H9 (cell line): Measurements from ENCODE around the gene LPP. TPM values are rescaled to one million over a fixed set of nuclear protein-coding genes. Genes with fewer than 3 reads are reported as not detected.

Experiments
- DNase-seq: peaks from one replicate; pipeline ENCODE4 v3.0.0-alpha.2; 2017
- H2AFZ ChIP-seq: one replicate; pipeline ENCODE4 v1.6.1; 2013; ENCODE audit warnings: mild to moderate bottlenecking, low read length, control low read depth, moderate library complexity
- H2AK5ac ChIP-seq: 2 replicates; pipeline ENCODE4 v1.6.1; 2013; ENCODE audit warnings: low read length, control low read depth, mixed read lengths; ENCODE audit not compliant: insufficient read length
- H2BK120ac ChIP-seq: one replicate; pipeline ENCODE4 v1.6.1; 2013; ENCODE audit warnings: low read depth, mild to moderate bottlenecking, low read length, control low read depth, inconsistent platforms; ENCODE audit not compliant: poor library complexity, severe bottlenecking
- H2BK12ac ChIP-seq: 2 replicates; pipeline ENCODE4 v1.6.1; 2013; ENCODE audit warnings: low read length, control low read depth, mixed read lengths, low read depth; ENCODE audit not compliant: insufficient read length
- H2BK15ac ChIP-seq: 2 replicates; pipeline ENCODE4 v1.6.1; 2013; ENCODE audit warnings: low read depth, low read length, control low read depth
- H2BK20ac ChIP-seq: one replicate; pipeline ENCODE4 v1.6.1; 2013; ENCODE audit warnings: low read depth, mild to moderate bottlenecking, low read length, control low read depth, inconsistent platforms; ENCODE audit not compliant: poor library complexity, severe bottlenecking
- H2BK5ac ChIP-seq: 2 replicates; pipeline ENCODE4 v1.6.1; 2013; ENCODE audit warnings: low read length, control low read depth, mixed read lengths; ENCODE audit not compliant: insufficient read length
- H3K14ac ChIP-seq: 2 replicates; pipeline ENCODE4 v1.6.1; 2013; ENCODE audit warnings: low read length, control low read depth; ENCODE audit not compliant: insufficient read depth
- H3K18ac ChIP-seq: 2 replicates; pipeline ENCODE4 v1.6.1; 2013; ENCODE audit warnings: low read depth, mild to moderate bottlenecking, mixed read lengths, low read length, control low read depth; ENCODE audit not compliant: insufficient read length
- H3K23ac ChIP-seq: 2 replicates; pipeline ENCODE4 v1.6.1; 2013; ENCODE audit warnings: low read length, control low read depth, mixed read lengths, low read depth; ENCODE audit not compliant: insufficient read length
- H3K23me2 ChIP-seq: 2 replicates; pipeline ENCODE4 v1.6.1; 2013; ENCODE audit warnings: low read depth, mild to moderate bottlenecking, mixed read lengths, low read length, control low read depth; ENCODE audit not compliant: insufficient read length, poor library complexity, severe bottlenecking
- H3K27ac ChIP-seq: 2 replicates; pipeline ENCODE4 v1.5.1; 2013; ENCODE audit warnings: low read length, control low read depth, mixed read lengths, low read depth; ENCODE audit not compliant: insufficient read length
- H3K27me3 ChIP-seq: 2 replicates; pipeline ENCODE4 v1.6.1; 2013; ENCODE audit warnings: low read length, control low read depth, inconsistent platforms; ENCODE audit not compliant: insufficient read depth
- H3K4ac ChIP-seq: 2 replicates; pipeline ENCODE4 v1.6.1; 2013; ENCODE audit warnings: low read depth, mild to moderate bottlenecking, control low read depth, inconsistent platforms, low read length, moderate library complexity
- H3K4me1 ChIP-seq: 2 replicates; pipeline ENCODE4 v1.6.1; 2013; ENCODE audit warnings: low read length, control low read depth, inconsistent platforms; ENCODE audit not compliant: insufficient read depth
- H3K4me2 ChIP-seq: 2 replicates; pipeline ENCODE4 v1.6.1; 2013; ENCODE audit warnings: low read length, control low read depth, mixed read lengths; ENCODE audit not compliant: insufficient read length, insufficient read depth
- H3K56ac ChIP-seq: 2 replicates; pipeline ENCODE4 v1.6.1; 2013; ENCODE audit warnings: low read depth, mild to moderate bottlenecking, mixed read lengths, low read length, control low read depth; ENCODE audit not compliant: insufficient read length
- H3K79me1 ChIP-seq: 2 replicates; pipeline ENCODE4 v1.6.1; 2013; ENCODE audit warnings: low read depth, mild to moderate bottlenecking, moderate library complexity, low read length, control low read depth, inconsistent platforms; ENCODE audit not compliant: insufficient read depth, poor library complexity, severe bottlenecking
- H3K79me2 ChIP-seq: 2 replicates; pipeline ENCODE4 v1.6.1; 2013; ENCODE audit warnings: low read length, control low read depth, inconsistent platforms; ENCODE audit not compliant: insufficient read depth
- H3K9ac ChIP-seq: 2 replicates; pipeline ENCODE4 v1.6.1; 2013; ENCODE audit warnings: low read length, control low read depth, mixed read lengths; ENCODE audit not compliant: insufficient read length; ENCODE audit errors: extremely low read depth
- H3K9me3 ChIP-seq: one replicate; pipeline ENCODE4 v1.6.1; 2013; ENCODE audit warnings: low read depth, low read length, inconsistent platforms; ENCODE audit not compliant: control insufficient read depth
- H3T11ph ChIP-seq: one replicate; pipeline ENCODE4 v1.6.1; 2013; ENCODE audit warnings: mild to moderate bottlenecking, low read length, control low read depth, inconsistent platforms
- H4K20me1 ChIP-seq: one replicate; pipeline ENCODE4 v1.6.1; 2013; ENCODE audit not compliant: control insufficient read depth, insufficient read length, insufficient read depth
- H4K5ac ChIP-seq: 2 replicates; pipeline ENCODE4 v1.6.1; 2013; ENCODE audit warnings: low read depth, mild to moderate bottlenecking, mixed read lengths, low read length, control low read depth; ENCODE audit not compliant: insufficient read length
- H4K8ac ChIP-seq: replicated peaks from 2 replicates; pipeline ENCODE4 v1.6.1; 2013; ENCODE audit warnings: low read length, control low read depth, mixed read lengths, low read depth; ENCODE audit not compliant: insufficient read length
- H4K91ac ChIP-seq: 2 replicates; pipeline ENCODE4 v1.6.1; 2013; ENCODE audit warnings: low read depth, mild to moderate bottlenecking, moderate library complexity, mixed read lengths, low read length, control low read depth; ENCODE audit not compliant: insufficient read length
- H3K27ac Mint-ChIP-seq, 3 experiments: 2 replicates in 2 of 3; 3 replicates in 1 of 3; pipeline ENCODE4 v1.8.0; 2020 to 2021; ENCODE audit warnings: mixed read lengths in 3 of 3, mild to moderate bottlenecking in 1 of 3, moderate library complexity in 1 of 3
- H3K27me3 Mint-ChIP-seq: 2 replicates; pipeline ENCODE4 v1.8.0; 2021; ENCODE audit warnings: low read depth, mild to moderate bottlenecking, moderate library complexity, mixed read lengths
- H3K36me3 Mint-ChIP-seq, 3 experiments: 2 replicates in 2 of 3; 3 replicates in 1 of 3; pipeline ENCODE4 v1.8.0; 2020 to 2021; ENCODE audit warnings: low read depth in 3 of 3, mixed read lengths in 3 of 3; ENCODE audit not compliant: insufficient read depth in 1 of 3
- H3K4me1 Mint-ChIP-seq, 2 experiments: 2 replicates each; pipeline ENCODE4 v1.8.0; 2020; ENCODE audit warnings: mixed read lengths in 2 of 2
- H3K4me3 Mint-ChIP-seq, 2 experiments: 2 replicates in 1 of 2; 3 replicates in 1 of 2; pipeline ENCODE4 v1.8.0; 2020 to 2021; ENCODE audit warnings: mild to moderate bottlenecking in 2 of 2, mixed read lengths in 2 of 2, moderate library complexity in 1 of 2
- H3K9me3 Mint-ChIP-seq, 2 experiments: 2 replicates in 1 of 2; 3 replicates in 1 of 2; pipeline ENCODE4 v1.8.0; 2020; ENCODE audit warnings: mild to moderate bottlenecking in 2 of 2, mixed read lengths in 2 of 2, moderate library complexity in 1 of 2
- CTCF ChIP-seq: fragments of 200-600 bp; sonication (generic); conservative IDR thresholded peaks from 3 replicates; pipeline ENCODE4 v1.8.0; 2021; ENCODE audit warnings: antibody characterized with exemption, mild to moderate bottlenecking
- WGBS: extraction: QIAGEN DNeasy Blood & Tissue Kit; methylation state at CpG from one replicate; pipeline ENCODE4 v1.1.7; 2013; ENCODE audit warnings: missing lambda C conversion rate, low lambda C conversion rate, mixed read lengths; ENCODE audit not compliant: insufficient read length; ENCODE audit errors: extremely low coverage; 5-methylcytosine and 5-hydroxymethylcytosine counted together
- total RNA-seq: library from RNA; stranded (reverse); gene quantifications from 2 replicates; pipeline ENCODE4 v1.2.1, GENCODE V29; 2021

Gene LPP
- total RNA-seq, 1 experiment from 2014 or later: 64.6 TPM

DNA sequence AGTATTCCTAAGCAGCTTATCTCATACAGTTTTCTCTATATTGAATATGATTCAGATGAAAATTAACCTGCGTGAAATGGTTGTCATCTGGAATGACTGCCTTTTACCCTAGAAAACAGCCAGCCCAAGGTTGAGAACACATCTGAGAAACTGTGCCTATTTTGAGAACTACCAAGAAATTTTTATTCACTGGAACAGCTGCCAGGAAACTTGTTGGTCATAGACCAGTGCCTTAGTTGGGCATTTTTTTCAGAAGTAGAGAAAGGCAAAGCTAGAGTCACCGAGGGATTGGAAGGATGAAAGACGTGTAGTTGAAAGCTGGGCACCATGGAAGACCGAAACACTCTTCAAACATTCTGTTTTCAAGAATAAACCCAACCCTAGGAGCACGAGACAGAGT, 277.1 kb downstream of the LPP start:
- no peak overlapping the region for H3K56ac ChIP-seq
- H3K79me2 ChIP-seq: no peaks in the 10 kb centered on the region
- no peak overlapping the region for H3K14ac ChIP-seq
- H3K27me3 ChIP-seq: no peaks in the 10 kb centered on the region
- H4K20me1 ChIP-seq: no peaks in the 10 kb centered on the region
- H3K4me2 ChIP-seq: no peak overlapping the region
- Mint-ChIP-seq H3K4me1 (peaks cover 5 to 7% of the 10 kb centered on the region in 2 experiments), H3K27ac (no peak overlapping the region), H3K27me3 (no peaks in the 10 kb centered on the region), H3K4me3 (no peak overlapping the region), H3K9me3 (peaks cover 5 to 10% of the 10 kb centered on the region in 2 experiments; a peak in 3 of 5 replicates), H3K36me3 (peaks cover 0 to 14% (median 2%) of the 10 kb centered on the region in 3 experiments; a peak in 3 of 7 replicates)
- H2BK120ac ChIP-seq: no peak overlapping the region
- no peak for DNase-seq
- no peak overlapping the region for H4K8ac ChIP-seq
- no peak overlapping the region for H3K23ac ChIP-seq
- H4K5ac ChIP-seq: no peak overlapping the region
- H4K91ac ChIP-seq: no peak overlapping the region
- H2BK12ac ChIP-seq: no peak overlapping the region
- no peak overlapping the region for H3K27ac ChIP-seq
- H3K9me3 ChIP-seq: no peaks in the 10 kb centered on the region
- H3T11ph ChIP-seq: no peak overlapping the region
- H2BK20ac ChIP-seq: no peak overlapping the region
- no peak for TF ChIP-seq CTCF
- no peak overlapping the region for H2AK5ac ChIP-seq
- H3K4me1 ChIP-seq: no peaks in the 10 kb centered on the region; the same call in 1 of the 2 replicates
- H3K18ac ChIP-seq: no peak overlapping the region
- WGBS: no CpG with 5 or more reads among the region's 5 CpGs
- H2BK5ac ChIP-seq: no peak overlapping the region
- no peak overlapping the region for H2BK15ac ChIP-seq
- no peak overlapping the region for H3K9ac ChIP-seq
- H3K23me2 ChIP-seq: no peaks in the 10 kb centered on the region
- no peak overlapping the region for H2AFZ ChIP-seq
- no peak overlapping the region for H3K4ac ChIP-seq
- H3K79me1 ChIP-seq: no peaks in the 10 kb centered on the region
